Trophoblast cell (in vitro differentiated cells and primary cell): ENCODE data around the gene TMEM121.

Experiments used
- DNase-seq, 2 donors: peaks; one replicate each; pipeline ENCODE4 v3.0.0-alpha.2; 2016
- H2AFZ ChIP-seq: 2 replicates; pipeline ENCODE4 v1.6.1; 2013; ENCODE audit warnings: low read length, moderate library complexity, mild to moderate bottlenecking; ENCODE audit not compliant: insufficient read depth, poor library complexity
- H2AK5ac ChIP-seq: 2 replicates; pipeline ENCODE4 v1.6.1; 2013; ENCODE audit warnings: mild to moderate bottlenecking, low read length
- H2BK120ac ChIP-seq: 2 replicates; pipeline ENCODE4 v1.6.1; 2013; ENCODE audit warnings: low read length, mild to moderate bottlenecking, moderate library complexity; ENCODE audit not compliant: insufficient read depth, poor library complexity
- H2BK12ac ChIP-seq: 2 replicates; pipeline ENCODE4 v1.6.1; 2013; ENCODE audit warnings: mild to moderate bottlenecking, low read length, moderate library complexity
- H2BK5ac ChIP-seq: 2 replicates; pipeline ENCODE4 v1.6.1; 2013; ENCODE audit warnings: low read length, low read depth, moderate library complexity, mild to moderate bottlenecking; ENCODE audit not compliant: poor library complexity
- H3K14ac ChIP-seq: 2 replicates; pipeline ENCODE4 v1.6.1; 2013; ENCODE audit warnings: mild to moderate bottlenecking, low read length
- H3K18ac ChIP-seq: 2 replicates; pipeline ENCODE4 v1.6.1; 2013; ENCODE audit warnings: mild to moderate bottlenecking, low read length
- H3K23ac ChIP-seq: 2 replicates; pipeline ENCODE4 v1.6.1; 2013; ENCODE audit warnings: low read length
- H3K27ac ChIP-seq: 2 replicates; pipeline ENCODE4 v1.5.1; 2013; ENCODE audit warnings: low read depth, mild to moderate bottlenecking, inconsistent platforms, low read length, moderate library complexity
- H3K27me3 ChIP-seq: 2 replicates; pipeline ENCODE4 v1.6.1; 2013; ENCODE audit warnings: inconsistent platforms, mild to moderate bottlenecking, low read length, moderate library complexity; ENCODE audit not compliant: insufficient read depth
- H3K36me3 ChIP-seq, 2 experiments: 1 replicate in 1 of 2; 2 replicates in 1 of 2; pipeline ENCODE4 v1.6.1; 2013; ENCODE audit warnings: low read length in 2 of 2, mild to moderate bottlenecking in 2 of 2, moderate library complexity in 1 of 2; ENCODE audit not compliant: insufficient read depth in 2 of 2, control insufficient read depth in 1 of 2
- H3K4ac ChIP-seq: 2 replicates; pipeline ENCODE4 v1.6.1; 2013; ENCODE audit warnings: low read depth, mild to moderate bottlenecking, low read length, moderate library complexity
- H3K4me1 ChIP-seq, 2 experiments: 1 replicate in 1 of 2; 2 replicates in 1 of 2; pipeline ENCODE4 v1.6.1; 2013; ENCODE audit warnings: low read length in 2 of 2, mild to moderate bottlenecking in 2 of 2, moderate library complexity in 1 of 2; ENCODE audit not compliant: insufficient read depth in 2 of 2, control insufficient read depth in 1 of 2
- H3K4me2 ChIP-seq: 2 replicates; pipeline ENCODE4 v1.6.1; 2013; ENCODE audit warnings: inconsistent platforms, mild to moderate bottlenecking, low read length, moderate library complexity
- H3K4me3 ChIP-seq: 2 replicates; pipeline ENCODE4 v1.5.1; 2013; ENCODE audit warnings: mild to moderate bottlenecking, low read depth, low read length, inconsistent platforms
- H3K79me1 ChIP-seq: one replicate; pipeline ENCODE4 v1.6.1; 2013; ENCODE audit warnings: low read length
- H3K79me2 ChIP-seq: 2 replicates; pipeline ENCODE4 v1.6.1; 2013; ENCODE audit warnings: low read length, mild to moderate bottlenecking; ENCODE audit not compliant: control insufficient read depth, insufficient read depth, poor library complexity
- H3K9ac ChIP-seq: 2 replicates; pipeline ENCODE4 v1.6.1; 2013; ENCODE audit warnings: mild to moderate bottlenecking, low read length
- H3K9me3 ChIP-seq: 2 replicates; pipeline ENCODE4 v1.6.1; 2013; ENCODE audit warnings: low read depth, mild to moderate bottlenecking, control low read depth, inconsistent platforms, low read length; ENCODE audit not compliant: insufficient read depth
- H4K12ac ChIP-seq: 2 replicates; pipeline ENCODE4 v1.6.1; 2013; ENCODE audit warnings: low read depth, mild to moderate bottlenecking, low read length, moderate library complexity
- H4K8ac ChIP-seq: 2 replicates; pipeline ENCODE4 v1.6.1; 2013; ENCODE audit warnings: low read depth, mild to moderate bottlenecking, low read length, moderate library complexity
- H4K91ac ChIP-seq: one replicate; pipeline ENCODE4 v1.6.1; 2013; ENCODE audit warnings: low read depth, mild to moderate bottlenecking, low read length, moderate library complexity
- WGBS: extraction: QIAGEN DNeasy Blood & Tissue Kit; methylation state at CpG from one replicate; pipeline ENCODE4 v1.1.7; 2013; ENCODE audit warnings: missing lambda C conversion rate; ENCODE audit not compliant: insufficient read length, insufficient coverage; ENCODE audit errors: extremely low coverage; 5-methylcytosine and 5-hydroxymethylcytosine counted together

The TMEM121 gene

DNA sequence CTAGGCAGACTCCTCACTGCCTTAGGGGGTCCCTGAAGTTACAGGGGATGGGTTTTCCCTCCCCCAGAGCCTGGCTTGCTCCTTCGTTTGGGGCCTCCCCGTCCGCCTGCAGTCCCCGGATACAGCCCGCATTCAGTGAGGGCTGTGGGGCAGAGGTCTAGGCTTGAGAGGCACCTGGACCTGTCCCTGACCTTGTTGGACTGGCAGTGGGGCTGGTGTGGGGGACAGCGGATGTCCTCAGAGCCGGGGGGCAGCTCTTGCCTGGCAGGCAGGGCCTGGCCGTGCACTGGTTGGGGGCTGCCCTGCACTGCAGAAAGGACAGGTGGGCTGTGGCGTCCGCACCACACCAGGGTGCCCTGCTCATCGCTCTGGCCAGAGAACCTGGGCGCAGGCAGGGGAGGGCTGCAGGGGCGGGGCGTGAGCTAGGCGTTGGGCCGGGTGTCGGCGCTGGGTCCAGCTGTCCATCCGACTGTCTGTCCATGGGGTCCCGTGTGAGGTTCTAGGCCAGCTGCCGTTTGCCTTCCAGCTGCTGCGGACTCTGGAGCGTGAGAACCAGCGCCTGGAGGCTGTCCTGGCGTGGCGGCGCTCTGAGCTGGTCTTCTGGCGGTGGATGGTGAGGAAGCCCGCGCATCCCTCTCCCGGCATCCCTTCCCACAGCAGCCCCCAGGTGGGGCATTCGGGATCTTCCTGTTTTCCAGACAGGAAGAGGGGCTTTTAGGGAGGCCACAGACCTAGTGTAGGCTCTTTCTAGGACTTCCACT, 29.4 kb upstream of the TMEM121 start:
- peaks cover 3 to 9% of the 10 kb centered on the region in 2 experiments for H3K36me3 ChIP-seq
- no peak overlapping the region for H3K27ac ChIP-seq
- H4K91ac ChIP-seq, result no peak overlapping the region
- H4K8ac ChIP-seq, result no peak overlapping the region
- H2BK5ac ChIP-seq, result no peak overlapping the region
- no CpG with 5 or more reads among the region's 32 CpGs for WGBS
- H3K9me3 ChIP-seq, result peaks cover 36% of the 10 kb centered on the region
- H2BK12ac ChIP-seq, result no peak overlapping the region
- H3K4me2 ChIP-seq, result no peak overlapping the region
- H3K4me1 ChIP-seq, result peaks cover under 1 to 2% of the 10 kb centered on the region in 2 experiments
- H3K4me3 ChIP-seq, result no peak overlapping the region
- H3K9ac ChIP-seq, result no peak overlapping the region
- no peak overlapping the region for H4K12ac ChIP-seq
- no peak overlapping the region for H2AK5ac ChIP-seq
- H3K79me1 ChIP-seq, result no peaks in the 10 kb centered on the region
- H2AFZ ChIP-seq, result no peak overlapping the region
- no peak overlapping the region for H3K23ac ChIP-seq
- peak in 1 of 2 donors; percentile 58 for DNase-seq
- no peak overlapping the region for H3K14ac ChIP-seq
- no peaks in the 10 kb centered on the region for H3K79me2 ChIP-seq
- no peak overlapping the region for H3K18ac ChIP-seq
- no peaks in the 10 kb centered on the region for H3K27me3 ChIP-seq
- no peak overlapping the region for H3K4ac ChIP-seq
- no peak overlapping the region for H2BK120ac ChIP-seq

DNA sequence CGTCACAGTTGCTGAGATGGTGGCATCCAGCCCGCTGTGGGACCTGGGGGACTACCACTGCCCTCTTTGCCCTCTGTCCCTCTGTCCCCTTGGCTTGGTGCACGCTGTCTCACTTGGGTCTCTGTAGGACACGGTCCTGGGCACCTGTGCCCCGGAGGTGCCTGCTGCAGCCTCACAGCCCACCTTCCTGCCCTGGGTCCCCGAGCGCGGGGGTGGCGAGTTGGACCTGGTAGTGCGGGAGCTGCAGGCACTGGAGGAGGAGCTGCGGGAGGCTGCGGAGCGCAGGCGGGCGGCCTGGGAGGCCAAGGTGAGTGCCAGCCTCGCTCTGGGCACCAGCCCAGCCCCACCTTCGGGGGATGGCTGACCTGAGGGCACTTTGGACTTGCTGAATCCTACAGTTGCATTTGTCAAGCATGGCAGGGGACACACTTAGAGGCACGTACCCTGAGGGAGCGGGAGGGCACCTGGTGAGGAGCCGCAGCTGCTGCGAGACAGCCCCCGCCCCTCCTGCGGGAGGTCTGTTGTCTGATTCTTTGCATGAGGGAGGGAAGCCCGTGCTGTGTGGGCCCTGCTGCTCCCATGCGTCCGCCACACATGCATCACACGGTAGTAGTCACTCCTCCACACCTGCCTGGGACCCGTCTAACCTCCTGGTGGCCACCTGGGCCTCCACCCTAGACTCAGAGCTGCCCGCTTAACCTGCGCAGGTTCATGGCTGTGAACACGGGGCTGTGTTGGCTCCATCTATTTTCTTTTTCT, 28.5 kb upstream of the TMEM121 start:
- no CpG with 5 or more reads among the region's 31 CpGs for WGBS
- H3K4me3 ChIP-seq, result no peak overlapping the region

DNA sequence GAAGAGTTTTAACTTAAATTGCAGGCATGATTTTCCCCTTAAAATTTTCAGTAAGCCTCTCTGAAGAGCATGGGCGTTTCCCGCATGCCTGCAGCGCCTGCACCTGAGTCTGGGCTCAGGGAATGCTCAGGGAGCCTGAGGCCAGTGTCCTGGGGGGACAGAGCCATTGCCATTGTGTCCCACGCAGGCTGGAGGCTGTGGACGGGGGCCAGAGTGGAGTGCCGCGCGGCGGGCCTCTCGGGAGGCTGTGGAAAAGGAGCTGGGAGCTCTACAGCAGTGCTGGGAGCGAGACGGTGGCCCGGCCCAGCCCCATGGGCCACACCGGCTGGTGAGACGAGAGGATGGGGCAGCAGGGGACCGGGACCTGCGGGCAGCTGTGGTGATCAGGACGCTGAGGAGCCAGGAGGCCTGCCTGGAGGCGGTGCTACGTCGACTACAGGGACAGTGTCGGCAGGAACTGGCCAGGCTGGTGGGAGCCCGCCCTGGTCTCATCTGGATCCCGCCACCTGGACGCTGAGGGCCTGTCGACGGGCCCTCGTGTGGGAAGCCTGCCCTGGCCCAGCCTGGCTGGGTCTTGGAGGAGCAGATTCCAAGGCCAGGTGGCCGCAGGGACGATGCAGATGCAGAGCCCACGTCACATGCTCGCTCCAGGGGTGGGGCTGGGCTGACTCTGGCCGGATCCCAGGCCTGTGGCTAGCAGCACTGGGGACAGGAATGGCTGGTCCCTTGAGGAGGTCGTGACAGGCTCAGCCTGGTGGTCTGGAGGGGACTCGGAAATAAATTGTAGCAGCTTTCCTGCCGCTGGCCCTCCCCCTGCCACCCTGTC, 27.7 kb upstream of the TMEM121 start:
- H3K4me1 ChIP-seq, result no peaks in the 10 kb centered on the region
- no peak overlapping the region for H4K8ac ChIP-seq
- no peak overlapping the region for H3K14ac ChIP-seq
- H4K12ac ChIP-seq, result no peak overlapping the region
- no peak overlapping the region for H3K27ac ChIP-seq
- H3K36me3 ChIP-seq, result peaks cover 0 to 5% of the 10 kb centered on the region in 2 experiments
- H3K23ac ChIP-seq, result no peak overlapping the region
- H3K4me3 ChIP-seq, result no peak overlapping the region
- no CpG with 5 or more reads among the region's 36 CpGs for WGBS
- H3K9me3 ChIP-seq, result peaks cover 42% of the 10 kb centered on the region
- H2AK5ac ChIP-seq, result no peak overlapping the region
- no peak overlapping the region for H3K4ac ChIP-seq
- H3K79me1 ChIP-seq, result no peaks in the 10 kb centered on the region
- no peak overlapping the region for H2BK120ac ChIP-seq
- no peak overlapping the region for H2BK5ac ChIP-seq
- H3K4me2 ChIP-seq, result no peak overlapping the region
- no peak overlapping the region for H4K91ac ChIP-seq
- H3K79me2 ChIP-seq, result no peaks in the 10 kb centered on the region
- H3K9ac ChIP-seq, result no peak overlapping the region
- no peak overlapping the region for H2BK12ac ChIP-seq
- H3K18ac ChIP-seq, result no peak overlapping the region
- no peaks in the 10 kb centered on the region for H3K27me3 ChIP-seq
- no peak overlapping the region for H2AFZ ChIP-seq
- peak; percentile 96 to 98 for DNase-seq

More for the DNA sequence above, 28.5 kb upstream of the TMEM121 start:
- Histone ChIP-seq H3K36me3 (peaks cover 0 to 5% of the 10 kb centered on the region in 2 experiments), H3K23ac (no peak overlapping the region), H3K14ac (no peak overlapping the region), H3K4me2 (no peak overlapping the region), H2BK5ac (no peak overlapping the region), H2BK120ac (no peak overlapping the region), H3K27ac (no peak overlapping the region), H4K91ac (no peak overlapping the region), H4K8ac (no peak overlapping the region), H3K4ac (no peak overlapping the region), H3K4me1 (no peaks in the 10 kb centered on the region), H4K12ac (peak overlapping the region; percentile 40), H3K79me2 (no peaks in the 10 kb centered on the region), H2BK12ac (no peak overlapping the region), H3K9me3 (peaks cover 37% of the 10 kb centered on the region), H3K9ac (no peak overlapping the region), H2AFZ (no peak overlapping the region), H2AK5ac (no peak overlapping the region), H3K18ac (no peak overlapping the region), H3K27me3 (no peaks in the 10 kb centered on the region), H3K79me1 (no peaks in the 10 kb centered on the region)
- peak; percentile 85 to 90 for DNase-seq

DNA sequence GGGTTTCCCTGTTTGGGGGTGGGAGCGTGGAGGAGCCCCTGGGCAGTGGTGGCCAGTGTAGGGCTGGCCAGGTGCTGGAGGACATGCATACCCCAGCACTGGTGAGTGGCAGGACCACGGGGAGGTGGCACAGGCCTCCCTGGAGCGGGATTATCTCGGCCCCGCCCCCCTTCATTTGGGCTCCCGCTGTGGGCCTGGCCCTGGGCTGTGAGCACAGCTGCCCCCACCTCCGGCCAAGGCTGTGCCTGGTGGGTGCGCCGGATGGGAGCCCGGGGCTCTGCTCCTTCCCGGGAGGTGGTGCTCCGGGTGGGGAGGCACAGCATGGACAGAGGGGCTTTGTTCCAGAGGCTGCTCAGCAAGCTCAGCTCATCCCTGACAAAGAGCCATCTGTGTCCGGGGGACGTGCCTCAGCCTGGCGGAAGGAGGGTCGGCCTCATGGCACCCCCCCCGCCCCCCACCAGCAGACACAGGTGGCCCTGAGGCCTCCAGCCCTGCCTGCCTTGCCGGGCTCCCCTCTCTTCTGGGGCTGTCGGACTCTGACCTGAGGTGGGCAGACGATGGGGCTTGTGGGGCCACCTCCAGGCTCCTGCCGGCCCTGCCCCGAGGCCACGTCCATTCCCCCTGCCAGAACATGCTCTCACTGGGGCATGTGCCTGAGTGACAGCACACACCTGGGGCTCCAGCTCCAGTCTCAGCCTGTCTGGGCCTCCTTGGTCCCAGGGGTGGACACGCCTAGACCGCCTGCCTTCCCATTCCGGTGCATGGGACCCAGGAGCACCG, 26.9 kb upstream of the TMEM121 start:
- H2AFZ ChIP-seq, result no peak overlapping the region
- no peaks in the 10 kb centered on the region for H3K4me1 ChIP-seq
- WGBS, result no CpG with 5 or more reads among the region's 27 CpGs
- no peak overlapping the region for H3K4me3 ChIP-seq
- H3K14ac ChIP-seq, result no peak overlapping the region
- H2BK12ac ChIP-seq, result no peak overlapping the region
- no peak overlapping the region for H3K23ac ChIP-seq
- no peak overlapping the region for H2AK5ac ChIP-seq
- no peaks in the 10 kb centered on the region for H3K79me1 ChIP-seq
- no peak overlapping the region for H3K27ac ChIP-seq
- no peaks in the 10 kb centered on the region for H3K27me3 ChIP-seq
- no peak overlapping the region for H2BK5ac ChIP-seq
- H3K9me3 ChIP-seq, result peaks cover 47% of the 10 kb centered on the region
- H4K12ac ChIP-seq, result no peak overlapping the region
- H3K36me3 ChIP-seq, result peaks cover 0 to 5% of the 10 kb centered on the region in 2 experiments
- peak in 1 of 2 donors; percentile 36 for DNase-seq
- no peak overlapping the region for H3K4me2 ChIP-seq
- H2BK120ac ChIP-seq, result no peak overlapping the region
- H3K18ac ChIP-seq, result no peak overlapping the region
- no peak overlapping the region for H4K91ac ChIP-seq
- H3K4ac ChIP-seq, result no peak overlapping the region
- H3K9ac ChIP-seq, result no peak overlapping the region
- H3K79me2 ChIP-seq, result no peaks in the 10 kb centered on the region
- no peak overlapping the region for H4K8ac ChIP-seq
